VCaP (cell line): ENCODE data around the gene RMND1.
"Not testable (repeated sequence)": the region's sequence is repeated elsewhere in the genome, so short reads cannot be mapped to it uniquely, and the experiment has no call there.

Experiments used
- H3K27ac ChIP-seq: fragments of 450-650 bp; 2 replicates; pipeline ENCODE4 v1.5.1; 2017
- TF ChIP-seq, protein P1 (sequence below): fragments of 450-650 bp; conservative IDR thresholded peaks from 2 replicates; pipeline ENCODE4 v1.5.1; 2017; ENCODE audit warnings: mild to moderate bottlenecking, moderate library complexity

RMND1 gene

DNA sequence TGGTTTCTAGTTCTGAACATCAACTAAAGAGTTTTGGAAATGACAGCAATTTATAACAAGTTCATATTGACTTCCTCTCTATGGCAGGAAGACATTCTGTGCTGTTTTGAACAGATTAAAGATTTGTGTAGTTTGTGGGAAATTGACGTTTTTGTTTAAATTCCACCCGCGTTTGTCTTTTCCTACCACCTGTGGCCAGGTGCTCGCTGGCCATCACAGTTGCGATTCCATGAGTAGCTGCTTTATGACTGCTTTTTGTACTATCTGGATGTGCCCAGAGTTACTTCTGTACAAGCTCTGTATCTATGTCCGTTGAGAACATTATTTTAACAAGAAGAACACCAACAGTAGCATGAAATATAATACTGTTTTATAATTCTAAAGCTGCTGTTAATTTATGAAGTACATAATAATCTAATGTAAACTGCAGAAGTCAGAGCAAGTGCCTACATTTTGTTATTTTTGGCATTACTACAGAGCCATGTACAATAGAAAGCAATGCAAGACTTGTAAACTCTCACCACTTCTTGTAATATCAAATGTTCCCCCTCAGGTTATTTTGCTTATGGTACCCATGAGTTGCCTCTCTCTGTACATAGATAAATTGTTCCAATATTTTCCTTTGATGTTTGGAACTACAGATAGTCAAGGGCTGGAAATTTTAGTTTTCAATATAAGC, 94.0 kb downstream of the RMND1 start:
- TF ChIP-seq, protein P1, sequence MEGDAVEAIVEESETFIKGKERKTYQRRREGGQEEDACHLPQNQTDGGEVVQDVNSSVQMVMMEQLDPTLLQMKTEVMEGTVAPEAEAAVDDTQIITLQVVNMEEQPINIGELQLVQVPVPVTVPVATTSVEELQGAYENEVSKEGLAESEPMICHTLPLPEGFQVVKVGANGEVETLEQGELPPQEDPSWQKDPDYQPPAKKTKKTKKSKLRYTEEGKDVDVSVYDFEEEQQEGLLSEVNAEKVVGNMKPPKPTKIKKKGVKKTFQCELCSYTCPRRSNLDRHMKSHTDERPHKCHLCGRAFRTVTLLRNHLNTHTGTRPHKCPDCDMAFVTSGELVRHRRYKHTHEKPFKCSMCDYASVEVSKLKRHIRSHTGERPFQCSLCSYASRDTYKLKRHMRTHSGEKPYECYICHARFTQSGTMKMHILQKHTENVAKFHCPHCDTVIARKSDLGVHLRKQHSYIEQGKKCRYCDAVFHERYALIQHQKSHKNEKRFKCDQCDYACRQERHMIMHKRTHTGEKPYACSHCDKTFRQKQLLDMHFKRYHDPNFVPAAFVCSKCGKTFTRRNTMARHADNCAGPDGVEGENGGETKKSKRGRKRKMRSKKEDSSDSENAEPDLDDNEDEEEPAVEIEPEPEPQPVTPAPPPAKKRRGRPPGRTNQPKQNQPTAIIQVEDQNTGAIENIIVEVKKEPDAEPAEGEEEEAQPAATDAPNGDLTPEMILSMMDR = no peak
- no peak overlapping the region; the same call in 1 of the 2 replicates for H3K27ac ChIP-seq

DNA sequence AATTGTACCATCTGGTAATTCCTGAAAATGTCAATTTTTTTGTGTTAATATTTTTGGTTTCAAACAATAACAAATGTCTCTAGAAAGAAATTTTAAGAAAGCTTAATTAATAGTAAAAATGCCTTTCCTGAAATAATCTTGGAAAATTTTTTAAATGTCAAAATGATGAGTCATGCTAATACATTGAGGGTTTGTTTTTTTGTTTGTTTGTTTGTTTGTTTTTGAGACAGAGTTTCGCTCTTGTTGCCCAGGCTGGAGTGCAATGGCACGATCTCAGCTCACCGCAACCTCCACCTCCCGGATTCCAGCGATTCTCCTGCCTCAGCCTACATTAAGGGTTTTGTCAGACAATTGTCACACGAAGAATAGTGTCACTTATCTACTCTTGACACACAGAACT, 94.9 kb downstream of the RMND1 start:
- H3K27ac ChIP-seq = not testable (repeated sequence)
